WTC11 (cell line): ENCODE measurements around the gene BCS1L. TPM values are rescaled to one million over a fixed set of nuclear protein-coding genes. Genes with fewer than 3 reads are reported as not detected.

Source experiments
- ATAC-seq: fragments of 200-7000 bp; cut with Tn5 transposase; 2 replicates; pipeline ENCODE4 v1.10.0; 2021; ENCODE audit warnings: mild to moderate bottlenecking, moderate library complexity
- CTCF ChIA-PET: fragments of 300-600 bp; sonication (Branson Sonifier 250); formaldehyde crosslinking; loops from one replicate; lab custom pipeline; 2021; ENCODE audit warnings: antibody characterized with exemption; lab: Charles Lee
- POLR2A ChIA-PET: fragments of 350-600 bp; sonication (Branson Sonifier 250); formaldehyde crosslinking; loops from one replicate; lab custom pipeline; 2021; ENCODE audit warnings: antibody characterized with exemption; lab: Charles Lee
- DNase-seq: peaks from one replicate; pipeline ENCODE4 v3.0.0; 2021; ENCODE audit warnings: low spot score
- H3K27ac Mint-ChIP-seq: 2 replicates; pipeline ENCODE4 v1.8.0; 2021; ENCODE audit warnings: mixed read lengths
- H3K27me3 Mint-ChIP-seq: 2 replicates; pipeline ENCODE4 v1.8.0; 2021; ENCODE audit warnings: low read depth, mild to moderate bottlenecking, moderate library complexity, mixed read lengths
- H3K36me3 Mint-ChIP-seq: 2 replicates; pipeline ENCODE4 v1.8.0; 2021; ENCODE audit warnings: mixed read lengths
- H3K4me1 Mint-ChIP-seq: 2 replicates; pipeline ENCODE4 v1.8.0; 2022; ENCODE audit warnings: mixed read lengths
- H3K4me3 Mint-ChIP-seq: 2 replicates; pipeline ENCODE4 v1.8.0; 2021; ENCODE audit warnings: mild to moderate bottlenecking, moderate library complexity, mixed read lengths
- H3K9me3 Mint-ChIP-seq: 2 replicates; pipeline ENCODE4 v1.8.0; 2021; ENCODE audit warnings: mixed read lengths
- AFF4 ChIP-seq: sonication (generic); formaldehyde crosslinking; IDR thresholded peaks from 2 replicates; pipeline ENCODE4 v1.8.1; 2023; ENCODE audit warnings: mild to moderate bottlenecking, missing genetic modification reagents, borderline replicate concordance
- E2F1 ChIP-seq: sonication (generic); formaldehyde crosslinking; IDR thresholded peaks from 2 replicates; pipeline ENCODE4 v1.8.0; 2022; ENCODE audit warnings: mild to moderate bottlenecking, missing genetic modification reagents
- E2F4 ChIP-seq: sonication (generic); formaldehyde crosslinking; IDR thresholded peaks from 2 replicates; pipeline ENCODE4 v1.8.1; 2022; ENCODE audit warnings: low read depth, mild to moderate bottlenecking, moderate library complexity, missing genetic modification reagents, borderline replicate concordance
- FOXK1 ChIP-seq: sonication (generic); formaldehyde crosslinking; IDR thresholded peaks from 2 replicates; pipeline ENCODE4 v1.8.0; 2022; ENCODE audit warnings: mild to moderate bottlenecking, moderate library complexity, missing genetic modification reagents
- GABPB1 ChIP-seq: sonication (generic); formaldehyde crosslinking; IDR thresholded peaks from 2 replicates; pipeline ENCODE4 v1.8.1; 2023; ENCODE audit warnings: mild to moderate bottlenecking, missing genetic modification reagents
- SMAD4 ChIP-seq: sonication (generic); formaldehyde crosslinking; IDR thresholded peaks from 2 replicates; pipeline ENCODE4 v1.8.0; 2022; ENCODE audit warnings: mild to moderate bottlenecking, missing genetic modification reagents
- SP1 ChIP-seq: sonication (generic); formaldehyde crosslinking; conservative IDR thresholded peaks from 2 replicates; pipeline ENCODE4 v1.8.1; 2022; ENCODE audit warnings: missing genetic modification reagents
- TEAD1 ChIP-seq: sonication (generic); formaldehyde crosslinking; IDR thresholded peaks from 2 replicates; pipeline ENCODE4 v1.8.0; 2022; ENCODE audit warnings: mild to moderate bottlenecking, missing genetic modification reagents
- TEAD4 ChIP-seq: sonication (generic); formaldehyde crosslinking; IDR thresholded peaks from 2 replicates; pipeline ENCODE4 v1.8.0; 2022; ENCODE audit warnings: mild to moderate bottlenecking, missing genetic modification reagents
- ZNF232 ChIP-seq: sonication (generic); formaldehyde crosslinking; IDR thresholded peaks from 2 replicates; pipeline ENCODE4 v1.8.0; 2022; ENCODE audit warnings: mild to moderate bottlenecking, missing genetic modification reagents
- total RNA-seq: library from RNA; stranded (reverse); gene quantifications from 3 replicates; pipeline ENCODE4 v1.2.3, GENCODE V29; 2021
- TF ChIP-seq, protein P1 (sequence below): sonication (generic); formaldehyde crosslinking; IDR thresholded peaks from 2 replicates; pipeline ENCODE4 v1.8.1; 2023; ENCODE audit warnings: mild to moderate bottlenecking, missing genetic modification reagents, moderate library complexity
- TF ChIP-seq, protein P2 (sequence below): sonication (generic); formaldehyde crosslinking; conservative IDR thresholded peaks from 2 replicates; pipeline ENCODE4 v1.8.1; 2022; ENCODE audit warnings: mild to moderate bottlenecking, missing genetic modification reagents
- TF ChIP-seq, protein P3 (sequence below): sonication (generic); formaldehyde crosslinking; IDR thresholded peaks from 2 replicates; pipeline ENCODE4 v1.8.1; 2022; ENCODE audit warnings: mild to moderate bottlenecking, moderate library complexity, missing genetic modification reagents
- TF ChIP-seq, protein P4 (sequence below): sonication (generic); formaldehyde crosslinking; IDR thresholded peaks from 2 replicates; pipeline ENCODE4 v1.8.0; 2022; ENCODE audit warnings: mild to moderate bottlenecking, missing genetic modification reagents
- TF ChIP-seq, protein P5 (sequence below): fragments of 250-450 bp; sonication (Bioruptor Pico); IDR thresholded peaks from 2 replicates; pipeline ENCODE4 v1.9.0; 2021; ENCODE audit warnings: moderate library complexity, mild to moderate bottlenecking, inconsistent platforms, borderline replicate concordance

The BCS1L gene
- total RNA-seq, 1 experiment from 2014 or later = 32.7 TPM

- TF ChIP-seq, protein P1, sequence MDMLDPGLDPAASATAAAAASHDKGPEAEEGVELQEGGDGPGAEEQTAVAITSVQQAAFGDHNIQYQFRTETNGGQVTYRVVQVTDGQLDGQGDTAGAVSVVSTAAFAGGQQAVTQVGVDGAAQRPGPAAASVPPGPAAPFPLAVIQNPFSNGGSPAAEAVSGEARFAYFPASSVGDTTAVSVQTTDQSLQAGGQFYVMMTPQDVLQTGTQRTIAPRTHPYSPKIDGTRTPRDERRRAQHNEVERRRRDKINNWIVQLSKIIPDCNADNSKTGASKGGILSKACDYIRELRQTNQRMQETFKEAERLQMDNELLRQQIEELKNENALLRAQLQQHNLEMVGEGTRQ (CRISPR knock-in tag) = 0 out of 2 replicates have a peak, but pooled peaks have one; percentile 8
- TF ChIP-seq AFF4 (CRISPR knock-in tag) (0 out of 2 replicates have a peak, but pooled peaks have one; percentile 25), E2F4 (CRISPR knock-in tag) (no peak), E2F1 (CRISPR knock-in tag) (no peak), SP1 (CRISPR knock-in tag) (0 out of 2 replicates have a peak, but pooled peaks have one; percentile 38), TEAD4 (CRISPR knock-in tag) (no peak), ZNF232 (0 out of 2 replicates have a peak, but pooled peaks have one; percentile 36), TEAD1 (CRISPR knock-in tag) (peak; percentile 56; the same call in 1 of the 2 replicates), FOXK1 (peak; percentile 10)
- TF ChIP-seq, protein P2, sequence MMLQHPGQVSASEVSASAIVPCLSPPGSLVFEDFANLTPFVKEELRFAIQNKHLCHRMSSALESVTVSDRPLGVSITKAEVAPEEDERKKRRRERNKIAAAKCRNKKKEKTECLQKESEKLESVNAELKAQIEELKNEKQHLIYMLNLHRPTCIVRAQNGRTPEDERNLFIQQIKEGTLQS (CRISPR knock-in tag) = no peak
- TF ChIP-seq, protein P3, sequence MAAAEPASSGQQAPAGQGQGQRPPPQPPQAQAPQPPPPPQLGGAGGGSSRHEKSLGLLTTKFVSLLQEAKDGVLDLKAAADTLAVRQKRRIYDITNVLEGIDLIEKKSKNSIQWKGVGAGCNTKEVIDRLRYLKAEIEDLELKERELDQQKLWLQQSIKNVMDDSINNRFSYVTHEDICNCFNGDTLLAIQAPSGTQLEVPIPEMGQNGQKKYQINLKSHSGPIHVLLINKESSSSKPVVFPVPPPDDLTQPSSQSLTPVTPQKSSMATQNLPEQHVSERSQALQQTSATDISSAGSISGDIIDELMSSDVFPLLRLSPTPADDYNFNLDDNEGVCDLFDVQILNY (CRISPR knock-in tag) = no peak
- TF ChIP-seq, protein P4, sequence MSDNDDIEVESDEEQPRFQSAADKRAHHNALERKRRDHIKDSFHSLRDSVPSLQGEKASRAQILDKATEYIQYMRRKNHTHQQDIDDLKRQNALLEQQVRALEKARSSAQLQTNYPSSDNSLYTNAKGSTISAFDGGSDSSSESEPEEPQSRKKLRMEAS = peak; percentile 74
These were observed 12.4 kb downstream of the BCS1L start, which contains the start of the genes RNF25 and STK36 (continued) for GRCh38 chr2:218671654-218672566.

- no peaks in the 10 kb centered on the region for H3K4me1 Mint-ChIP-seq
- H3K9me3 Mint-ChIP-seq = no peaks in the 10 kb centered on the region
- H3K27ac Mint-ChIP-seq = no peak overlapping the region
- ATAC-seq = no peak
- DNase-seq = no peak
- H3K27me3 Mint-ChIP-seq = no peaks in the 10 kb centered on the region
- peaks cover 18% of the 10 kb centered on the region for H3K36me3 Mint-ChIP-seq
- H3K4me3 Mint-ChIP-seq = no peak overlapping the region
- ChIA-PET CTCF (no interaction called here), POLR2A (no interaction called here)
- TF ChIP-seq, protein P5, sequence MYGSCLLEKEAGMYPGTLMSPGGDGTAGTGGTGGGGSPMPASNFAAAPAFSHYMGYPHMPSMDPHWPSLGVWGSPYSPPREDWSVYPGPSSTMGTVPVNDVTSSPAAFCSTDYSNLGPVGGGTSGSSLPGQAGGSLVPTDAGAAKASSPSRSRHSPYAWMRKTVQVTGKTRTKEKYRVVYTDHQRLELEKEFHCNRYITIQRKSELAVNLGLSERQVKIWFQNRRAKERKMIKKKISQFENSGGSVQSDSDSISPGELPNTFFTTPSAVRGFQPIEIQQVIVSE (CRISPR knock-in tag) = no peak
- TF ChIP-seq SMAD4 (no peak), AFF4 (CRISPR knock-in tag) (no peak), GABPB1 (CRISPR knock-in tag) (no peak)
These were observed 19.6 kb downstream of the BCS1L start for GRCh38 chr2:218679119-218679518.
